ENCODE measurements around the gene DDX43. TPM values are rescaled to one million over a fixed set of nuclear protein-coding genes. Genes with fewer than 3 reads are reported as not detected.

DDX43 gene
- total RNA-seq, 1 experiment from 2014 or later, result 0.33 TPM

DNA sequence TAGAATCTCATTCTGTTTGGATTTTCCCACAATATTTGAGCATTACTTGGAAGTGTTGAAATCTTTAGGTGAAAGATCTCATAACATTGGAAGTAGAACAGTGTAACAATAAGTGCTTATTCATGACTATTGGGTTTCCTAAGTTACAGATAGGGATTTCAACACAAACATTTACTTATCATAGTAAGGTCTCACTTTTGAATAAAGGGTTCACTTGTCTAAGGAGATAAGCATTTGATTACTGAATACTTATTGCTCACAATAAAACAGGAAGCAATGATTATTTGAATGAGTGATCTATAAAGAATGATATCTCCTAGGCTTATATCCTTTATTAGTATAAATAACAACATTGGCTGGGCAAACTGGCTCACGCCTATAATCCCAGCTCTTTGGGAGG lies 14.8 kb downstream of the DDX43 start:
- Histone ChIP-seq H4K91ac (ENCODE audit: insufficient read length, low read depth, low read length) (no peak overlapping the region), H3K9ac (ENCODE audit: extremely low read depth, insufficient read length, low read length) (no peak overlapping the region), H2BK12ac (ENCODE audit: insufficient read length, low read depth, low read length) (no peak overlapping the region), H3K4ac (ENCODE audit: low read depth, low read length) (no peak overlapping the region), H4K20me1 (ENCODE audit: control insufficient read depth, insufficient read depth, insufficient read length) (no peaks in the 10 kb centered on the region), H3K79me2 (ENCODE audit: insufficient read depth, low read length) (no peaks in the 10 kb centered on the region), H3K79me1 (ENCODE audit: insufficient read depth, low read depth, low read length, poor library complexity, severe bottlenecking) (no peaks in the 10 kb centered on the region), H3K4me1 (ENCODE audit: insufficient read depth, low read length) (no peaks in the 10 kb centered on the region), H2BK20ac (ENCODE audit: low read depth, low read length, poor library complexity, severe bottlenecking) (no peak overlapping the region), H3T11ph (ENCODE audit: low read length) (no peak overlapping the region), H2BK5ac (ENCODE audit: insufficient read length, low read length) (no peak overlapping the region), H3K23ac (ENCODE audit: insufficient read length, low read depth, low read length) (no peak overlapping the region), H3K9me3 (ENCODE audit: control insufficient read depth, low read depth, low read length) (no peaks in the 10 kb centered on the region), H3K23me2 (ENCODE audit: insufficient read length, low read depth, low read length, poor library complexity, severe bottlenecking) (no peaks in the 10 kb centered on the region), H3K56ac (ENCODE audit: insufficient read length, low read depth, low read length) (no peak overlapping the region), H4K8ac (replicated peaks; ENCODE audit: insufficient read length, low read depth, low read length) (no peak overlapping the region), H4K5ac (ENCODE audit: insufficient read length, low read depth, low read length) (no peak overlapping the region), H2AFZ (ENCODE audit: low read length) (no peak overlapping the region), H3K18ac (ENCODE audit: insufficient read length, low read depth, low read length) (no peak overlapping the region), H3K14ac (ENCODE audit: insufficient read depth, low read length) (no peak overlapping the region), H3K27ac (ENCODE audit: insufficient read length, low read depth, low read length) (no peak overlapping the region), H2BK15ac (ENCODE audit: low read depth, low read length) (no peak overlapping the region), H2BK120ac (ENCODE audit: low read depth, low read length, poor library complexity, severe bottlenecking) (no peak overlapping the region), H3K27me3 (ENCODE audit: insufficient read depth, low read length) (no peaks in the 10 kb centered on the region), H3K4me2 (ENCODE audit: insufficient read depth, insufficient read length, low read length) (no peak overlapping the region), H2AK5ac (ENCODE audit: insufficient read length, low read length) (no peak overlapping the region)
- Mint-ChIP-seq H3K36me3 (ENCODE audit: insufficient read depth in 1 of 3, low read depth in 3 of 3) (no peaks in the 10 kb centered on the region), H3K4me1 (no peaks in the 10 kb centered on the region), H3K9me3 (no peaks in the 10 kb centered on the region), H3K4me3 (no peak overlapping the region), H3K27ac (no peak overlapping the region), H3K27me3 (ENCODE audit: low read depth) (no peaks in the 10 kb centered on the region)
- TF ChIP-seq, protein P1, sequence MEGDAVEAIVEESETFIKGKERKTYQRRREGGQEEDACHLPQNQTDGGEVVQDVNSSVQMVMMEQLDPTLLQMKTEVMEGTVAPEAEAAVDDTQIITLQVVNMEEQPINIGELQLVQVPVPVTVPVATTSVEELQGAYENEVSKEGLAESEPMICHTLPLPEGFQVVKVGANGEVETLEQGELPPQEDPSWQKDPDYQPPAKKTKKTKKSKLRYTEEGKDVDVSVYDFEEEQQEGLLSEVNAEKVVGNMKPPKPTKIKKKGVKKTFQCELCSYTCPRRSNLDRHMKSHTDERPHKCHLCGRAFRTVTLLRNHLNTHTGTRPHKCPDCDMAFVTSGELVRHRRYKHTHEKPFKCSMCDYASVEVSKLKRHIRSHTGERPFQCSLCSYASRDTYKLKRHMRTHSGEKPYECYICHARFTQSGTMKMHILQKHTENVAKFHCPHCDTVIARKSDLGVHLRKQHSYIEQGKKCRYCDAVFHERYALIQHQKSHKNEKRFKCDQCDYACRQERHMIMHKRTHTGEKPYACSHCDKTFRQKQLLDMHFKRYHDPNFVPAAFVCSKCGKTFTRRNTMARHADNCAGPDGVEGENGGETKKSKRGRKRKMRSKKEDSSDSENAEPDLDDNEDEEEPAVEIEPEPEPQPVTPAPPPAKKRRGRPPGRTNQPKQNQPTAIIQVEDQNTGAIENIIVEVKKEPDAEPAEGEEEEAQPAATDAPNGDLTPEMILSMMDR (conservative IDR thresholded peaks at IDR 0.05), result no peak
- no CpG with 5 or more reads among the region's 1 CpG for WGBS (ENCODE audit: extremely low coverage, insufficient read length, low lambda C conversion rate)
- no peak for DNase-seq

Measured in H9 (cell line).